ENCODE results near the gene ZNF33A.
"Not testable (repeated sequence)": the region's sequence is repeated elsewhere in the genome, so short reads cannot be mapped to it uniquely, and the experiment has no call there.

The ZNF33A gene

GRCh38 chr10:38010119-38010903, at the start of gene ZNF33A:
Gene ZNF33A (plus strand): TSS chr10:38010675. CDS start chr10:38012342, 1,667 bp downstream.
- peak; percentile 93 for DNase-seq

DNA sequence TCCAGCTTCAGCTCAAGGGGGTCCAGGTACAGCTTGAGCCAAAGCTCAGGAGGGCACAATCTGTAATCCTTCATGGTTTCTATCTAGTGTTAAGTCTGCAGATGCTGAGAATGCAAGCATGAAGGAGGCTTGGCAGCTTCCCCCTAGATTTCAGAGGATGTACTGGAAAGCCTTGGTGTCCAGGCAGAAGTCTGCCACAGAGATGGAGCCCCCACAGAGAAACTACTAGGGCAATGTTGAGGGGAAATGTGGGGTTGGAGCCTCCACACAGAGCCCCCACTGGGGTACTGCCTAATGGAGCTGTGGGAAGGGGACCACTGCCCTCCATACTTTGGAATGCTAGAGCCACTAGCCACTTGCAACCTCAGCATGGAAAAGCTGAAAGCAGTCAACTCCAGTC, 45.5 kb upstream of the ZNF33A start:
- DNase-seq, result no peak

DNA sequence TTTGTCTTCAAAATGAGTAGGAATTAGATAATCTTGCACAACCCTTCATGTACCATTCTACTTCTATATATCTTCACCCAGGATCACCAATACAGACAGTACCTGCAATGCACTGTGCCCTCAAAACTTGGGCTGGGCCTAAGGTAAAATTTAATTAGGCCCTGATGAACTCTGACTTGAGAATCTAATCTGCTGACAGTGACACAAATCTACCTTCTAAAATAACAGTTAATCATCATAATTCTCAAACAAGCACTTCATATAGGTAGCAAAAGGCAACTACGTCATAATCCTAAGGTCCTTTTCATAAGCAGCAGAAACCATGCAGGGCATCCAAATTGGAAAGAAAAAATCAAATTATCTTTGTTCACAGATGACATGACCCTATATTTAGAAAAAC, 38.1 kb upstream of the ZNF33A start:
- DNase-seq, result no peak

DNA sequence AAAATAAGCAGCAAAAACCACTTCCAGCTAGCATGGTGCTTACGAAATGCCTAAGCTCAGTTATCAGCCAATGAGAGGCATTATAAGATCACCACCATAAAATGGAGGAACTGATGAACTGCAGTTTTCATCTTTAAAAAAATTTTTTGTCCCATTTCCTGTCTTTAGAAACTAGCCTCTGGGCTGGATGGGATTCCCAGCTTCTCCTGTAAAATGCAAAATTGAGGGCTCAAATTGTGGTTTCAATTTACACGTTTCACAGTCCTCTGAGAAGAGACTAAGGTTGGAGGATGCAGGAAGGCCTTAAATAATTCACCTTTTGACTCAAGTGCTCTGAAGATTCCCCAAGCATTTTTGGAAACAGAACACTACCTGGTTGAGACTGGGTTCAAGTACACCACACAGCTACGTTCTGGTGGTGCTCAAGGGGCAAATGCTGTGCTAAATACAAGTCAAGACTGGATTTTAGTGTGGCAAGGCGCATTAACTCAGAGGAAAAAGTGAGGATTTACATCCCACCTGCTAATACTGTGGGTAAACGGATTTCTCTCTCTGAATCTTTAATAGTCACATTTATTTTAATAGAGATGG, 35.0 kb upstream of the ZNF33A start:
- DNase-seq, result no peak

DNA sequence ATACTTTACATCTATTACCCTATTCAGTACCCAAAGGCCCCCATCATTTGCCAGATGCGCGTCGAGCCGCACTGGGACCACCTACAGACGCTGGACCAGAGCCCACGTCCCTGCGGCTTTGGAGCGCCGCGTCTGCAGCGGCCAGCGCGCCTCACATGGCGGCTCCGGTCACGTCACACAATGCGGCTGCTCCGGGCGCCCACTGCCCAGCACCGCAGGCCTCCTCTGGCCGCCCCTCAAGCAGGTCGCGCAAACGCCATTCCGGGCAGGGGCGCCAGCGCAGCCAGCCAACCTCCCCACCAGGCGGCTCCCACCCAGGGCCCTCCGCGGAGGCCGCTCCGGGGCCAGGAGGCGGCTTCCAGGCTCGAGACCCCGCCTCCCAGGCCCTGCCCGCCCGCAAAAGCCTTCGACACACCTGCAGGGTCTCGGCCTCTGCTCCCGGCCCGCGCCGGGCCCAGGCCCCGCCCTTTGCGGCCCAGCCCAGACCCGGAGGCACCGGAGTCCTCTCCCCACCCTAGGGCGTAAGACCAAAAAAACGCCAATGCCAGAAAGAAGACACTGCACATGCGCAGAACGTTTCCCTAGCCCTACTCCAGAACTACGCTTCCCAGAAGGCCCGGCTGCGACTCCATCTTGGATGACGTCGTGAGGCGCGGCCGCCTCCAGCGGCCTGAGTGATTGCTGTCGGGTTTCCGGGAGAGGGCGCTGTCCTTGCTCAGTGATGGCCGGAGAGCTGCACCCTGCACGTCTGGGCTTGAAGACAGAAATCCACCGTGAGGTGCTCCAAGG, 34.2 kb upstream of the ZNF33A start, which contains the start of gene ZNF25:
TSS of gene ZNF25 (minus strand) at position 557 of the 789 bp plus-strand sequence. CDS start 4,925 bp downstream, outside the sequence.
- peak; percentile 97 for DNase-seq

GRCh38 chr10:37976880-37977203, 33.6 kb upstream of the ZNF33A start:
- no peak for DNase-seq

GRCh38 chr10:37991655-37992054, 18.8 kb upstream of the ZNF33A start:
- DNase-seq, result no peak

GRCh38 chr10:37992083-37992482, 18.4 kb upstream of the ZNF33A start:
- no peak for DNase-seq

DNA sequence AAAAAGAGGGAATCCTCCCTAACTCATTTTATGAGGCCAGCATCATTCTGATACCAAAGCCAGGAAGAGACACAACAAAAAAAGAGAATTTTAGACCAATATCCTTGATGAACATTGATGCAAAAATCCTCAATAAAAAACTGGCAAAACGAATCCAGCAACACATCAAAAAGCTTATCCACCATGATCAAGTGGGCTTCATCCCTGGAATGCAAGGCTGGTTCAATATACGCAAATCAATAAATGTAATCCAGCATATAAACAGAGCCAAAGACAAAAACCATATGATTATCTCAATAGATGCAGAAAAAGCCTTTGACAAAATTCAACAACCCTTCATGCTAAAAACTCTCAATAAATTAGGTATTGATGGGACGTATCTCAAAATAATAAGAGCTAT, 11.6 kb upstream of the ZNF33A start:
- not testable (repeated sequence) for DNase-seq

GRCh38 chr10:38000474-38000873, 10.0 kb upstream of the ZNF33A start:
- not testable (repeated sequence) for DNase-seq

DNA sequence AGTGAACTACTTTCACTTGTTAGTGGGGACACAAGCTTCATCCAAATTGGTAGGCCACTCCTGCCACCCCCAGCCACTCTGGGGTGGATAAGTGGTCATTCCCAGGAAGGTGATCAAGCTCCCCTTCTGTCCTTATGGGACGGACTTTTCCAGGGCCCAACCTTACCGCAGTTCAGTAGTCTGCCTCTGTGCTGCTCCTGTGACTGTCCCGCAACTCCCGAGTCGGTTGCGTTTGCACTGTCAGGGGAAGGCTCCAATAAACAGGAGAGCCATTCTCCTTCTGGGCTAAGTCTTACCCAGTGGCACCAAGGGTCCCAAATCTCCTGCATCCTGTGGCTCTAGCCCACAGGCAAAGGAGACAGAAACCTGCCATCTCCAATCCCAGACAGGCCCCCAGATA, 7.4 kb upstream of the ZNF33A start:
- no peak for DNase-seq

DNA sequence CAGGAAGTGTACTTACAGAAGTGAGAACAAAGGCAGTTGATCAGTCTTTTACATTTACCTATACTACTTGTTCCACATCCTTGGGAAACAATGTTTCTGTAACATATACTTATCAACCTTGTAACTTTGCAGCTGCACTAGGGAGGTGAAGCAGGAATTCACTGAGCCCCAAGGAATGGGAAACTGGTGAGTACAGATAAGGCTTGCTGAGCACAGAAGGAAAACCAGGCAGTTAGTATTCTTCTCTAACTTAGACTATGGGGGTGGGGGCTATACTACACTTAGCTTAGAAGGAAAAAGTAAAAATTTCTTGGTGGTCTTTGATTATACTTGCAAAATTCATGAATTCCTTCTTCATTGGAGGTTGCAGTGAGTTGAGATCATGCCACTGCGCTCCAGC, 6.9 kb upstream of the ZNF33A start:
- no peak for DNase-seq

DNA sequence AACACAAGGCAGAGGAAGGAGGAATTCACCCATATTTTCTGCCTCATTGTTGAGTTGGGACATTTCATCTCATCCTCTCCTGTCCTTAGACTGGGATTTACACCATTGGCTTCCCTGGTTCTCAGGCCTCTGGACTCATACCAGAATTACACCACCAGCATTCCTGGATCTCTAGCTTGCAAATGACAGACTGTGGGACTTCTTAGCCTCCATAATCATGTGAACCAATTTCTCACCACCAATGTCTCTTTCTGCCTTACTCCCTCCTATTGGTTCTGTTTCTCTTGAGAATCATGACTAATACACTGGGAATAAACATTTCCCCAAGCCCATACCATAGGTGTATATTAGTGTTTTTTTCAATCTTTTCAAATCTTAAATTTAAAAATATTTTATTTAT, 2.9 kb upstream of the ZNF33A start:
- DNase-seq, result no peak

DNA sequence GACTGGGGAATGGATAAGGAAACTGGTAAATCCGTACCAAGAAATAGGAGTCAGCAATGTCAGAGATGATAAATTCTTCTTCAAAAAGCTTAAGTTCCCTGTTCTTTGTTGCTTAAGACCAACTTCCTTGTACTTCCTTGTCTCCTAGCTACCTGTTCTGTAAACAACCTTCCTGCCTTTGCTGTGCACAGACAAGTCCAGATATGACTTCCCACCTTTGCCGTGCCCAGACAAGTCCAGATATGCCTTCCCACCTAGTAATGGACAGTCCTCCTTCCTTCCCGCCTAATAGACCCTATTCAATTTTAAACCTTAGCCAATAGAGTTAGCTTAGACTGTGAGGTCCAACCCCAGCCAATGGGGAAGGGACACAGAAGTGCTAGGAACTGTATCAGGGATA, 2.5 kb upstream of the ZNF33A start:
- DNase-seq, result no peak

DNA sequence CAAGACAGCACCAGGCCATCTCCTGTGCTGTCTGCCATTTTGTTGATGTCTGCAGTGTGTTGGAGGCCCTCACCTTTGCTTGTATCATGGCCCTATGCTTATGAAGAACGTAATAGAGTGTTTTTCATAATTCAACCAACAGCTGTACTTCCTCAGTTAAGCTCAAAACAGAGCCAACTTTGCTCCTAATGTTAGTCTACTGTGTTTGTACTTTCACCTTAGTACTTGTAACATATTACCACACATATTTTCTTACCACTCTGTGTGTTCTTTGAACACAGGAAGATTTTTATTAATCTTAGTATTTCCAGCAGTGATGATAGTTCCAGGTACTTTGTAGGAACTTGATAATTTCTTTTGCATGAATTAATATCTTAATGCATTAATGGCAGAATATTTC, 5.9 kb downstream of the ZNF33A start:
- DNase-seq, result no peak

- DNase-seq, result not testable (repeated sequence)
These were observed 8.6 kb downstream of the ZNF33A start for GRCh38 chr10:38019124-38019523.

DNA sequence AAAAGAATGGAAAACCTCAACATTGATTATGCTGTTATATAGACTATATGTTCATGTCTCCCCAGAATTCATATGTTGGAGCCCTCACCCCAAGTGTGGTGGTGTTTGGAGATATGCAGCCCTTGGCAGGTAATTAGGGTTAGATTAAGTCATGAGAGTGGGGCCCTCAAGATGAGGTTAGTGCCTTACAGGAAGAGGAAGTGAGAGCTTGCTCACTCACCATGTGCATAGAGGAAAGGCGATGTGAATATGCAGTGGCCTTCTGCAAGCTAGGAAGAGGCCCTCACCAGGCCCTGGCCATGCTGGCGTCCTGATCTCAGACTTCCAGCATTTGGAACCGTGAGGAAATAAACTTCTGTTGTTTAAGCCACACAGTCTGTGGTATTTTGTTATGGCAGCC, 14.8 kb downstream of the ZNF33A start:
- peak; percentile 39 for DNase-seq

GRCh38 chr10:38027986-38028385, 17.5 kb downstream of the ZNF33A start:
- no peak for DNase-seq

GRCh38 chr10:38032886-38033285, 22.4 kb downstream of the ZNF33A start:
- DNase-seq, result no peak

GRCh38 chr10:38038107-38038931, 27.8 kb downstream of the ZNF33A start:
- peak; percentile 19 for DNase-seq

DNA sequence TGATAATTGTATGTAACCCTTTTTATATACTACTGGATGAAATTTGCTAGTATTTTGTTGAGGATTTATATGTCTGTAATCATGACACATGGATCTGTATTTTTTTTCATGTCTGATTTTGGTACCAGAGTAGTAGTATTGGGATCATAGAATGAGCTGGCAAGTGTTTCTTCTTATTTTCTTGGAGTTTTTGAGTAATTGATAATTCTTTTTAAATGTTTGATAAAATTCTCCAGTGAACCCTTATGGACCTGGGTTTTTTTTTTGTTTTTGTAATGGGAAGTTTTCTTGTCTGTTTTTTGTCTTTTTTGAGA, 28.4 kb downstream of the ZNF33A start:
- no peak for DNase-seq

GRCh38 chr10:38043516-38043915, 33.0 kb downstream of the ZNF33A start:
- DNase-seq, result no peak

- no peak for DNase-seq
These were observed 34.7 kb downstream of the ZNF33A start for GRCh38 chr10:38045129-38045528.

Measured in RPMI8226 (cell line).